ENCODE measurements around the gene TMPRSS6.

TMPRSS6 gene

GRCh38 chr22:37054056-37054395, 55.5 kb downstream of the TMPRSS6 start:
- no peak overlapping the region for H3K4me3 ChIP-seq (replicated peaks in 1 of 2; ENCODE audit: low read depth in 2 of 2, low read length in 2 of 2)
- DNase-seq (ENCODE audit: low read depth in 2 of 2): no peak
- TF ChIP-seq CTCF (IDR thresholded peaks at IDR 0.05; ENCODE audit: low read depth, low read length): no peak

- peak in 1 of 2 donors; percentile 33 for DNase-seq (ENCODE audit: low read depth in 2 of 2)
- H3K4me3 ChIP-seq (replicated peaks in 1 of 2; ENCODE audit: low read depth in 2 of 2, low read length in 2 of 2): no peak overlapping the region
- TF ChIP-seq CTCF (IDR thresholded peaks at IDR 0.05; ENCODE audit: low read depth, low read length): no peak
These were observed 56.0 kb downstream of the TMPRSS6 start for GRCh38 chr22:37053310-37054055.

GRCh38 chr22:37052386-37053309, 56.9 kb downstream of the TMPRSS6 start:
- no peak for TF ChIP-seq CTCF (IDR thresholded peaks at IDR 0.05; ENCODE audit: low read depth, low read length)
- peak overlapping the region; percentile 61 to 71 for H3K4me3 ChIP-seq (replicated peaks in 1 of 2; ENCODE audit: low read depth in 2 of 2, low read length in 2 of 2)
- no peak for DNase-seq (ENCODE audit: low read depth in 2 of 2)

GRCh38 chr22:37051391-37052385, 57.8 kb downstream of the TMPRSS6 start, which contains the start of gene KCTD17:
Gene KCTD17, plus strand, starts transcription at chr22:37051742. Its CDS starts 19 bp downstream, at chr22:37051761.
- no peak for TF ChIP-seq CTCF (IDR thresholded peaks at IDR 0.05; ENCODE audit: low read depth, low read length)
- peak within 1 kb of the TSS; percentile 61 to 71 for H3K4me3 ChIP-seq (replicated peaks in 1 of 2; ENCODE audit: low read depth in 2 of 2, low read length in 2 of 2)
- DNase-seq (ENCODE audit: low read depth in 2 of 2): peak; percentile 55 to 76

- no peak for DNase-seq (ENCODE audit: low read depth in 2 of 2)
- TF ChIP-seq CTCF (IDR thresholded peaks at IDR 0.05; ENCODE audit: low read depth, low read length): no peak
- H3K4me3 ChIP-seq (replicated peaks in 1 of 2; ENCODE audit: low read depth in 2 of 2, low read length in 2 of 2): no peak overlapping the region
These were observed 58.6 kb downstream of the TMPRSS6 start for GRCh38 chr22:37050913-37051312.

- H3K4me3 ChIP-seq (replicated peaks in 1 of 2; ENCODE audit: low read depth in 2 of 2, low read length in 2 of 2): no peak overlapping the region
- no peak for DNase-seq (ENCODE audit: low read depth in 2 of 2)
- TF ChIP-seq CTCF (IDR thresholded peaks at IDR 0.05; ENCODE audit: low read depth, low read length): no peak
These were observed 60.3 kb downstream of the TMPRSS6 start for GRCh38 chr22:37049224-37049623.
